Endothelial cell of umbilical vein (primary cell): ENCODE results near the gene TAF4B. TPM values are rescaled to one million over a fixed set of nuclear protein-coding genes. Genes with fewer than 3 reads are reported as not detected.

Experiments
- BruUV-seq: library from RNA; stranded (reverse); fragments of 400-500 nt; replicated peaks from 2 replicates; lab custom pipeline; 2021; lab: Mats Ljungman, UMichigan
- CTCF ChIA-PET: fragments of 300-600, 350-600 bp; sonication (Branson Sonifier 250); formaldehyde crosslinking; loops from one replicate; lab custom pipeline; 2021; ENCODE audit warnings: antibody characterized with exemption, inconsistent platforms; lab: Charles Lee
- POLR2A ChIA-PET: fragments of 300-600, 350-600 bp; sonication (Branson Sonifier 250); formaldehyde crosslinking; loops from one replicate; lab custom pipeline; 2021; ENCODE audit warnings: antibody characterized with exemption, inconsistent platforms; lab: Charles Lee
- DNase-seq: peaks from one replicate; pipeline ENCODE4 v3.0.0-alpha.2; 2011; ENCODE audit warnings: low read depth, low spot score
- FAIRE-seq: peaks from 2 replicates; lab custom pipeline; 2011; peaks lifted over from hg19 to GRCh38; lab: Jason Lieb, UNC
- H2AFZ ChIP-seq: 2 replicates; pipeline ENCODE4 v1.6.0; 2012; ENCODE audit warnings: low read depth, low read length, control low read depth, inconsistent platforms
- H3K27ac ChIP-seq: 2 replicates; pipeline ENCODE4 v1.5.1; 2011; ENCODE audit warnings: low read depth, mild to moderate bottlenecking, control low read depth, low read length, moderate library complexity; ENCODE audit not compliant: insufficient read depth
- H3K27me3 ChIP-seq, 2 experiments: 2 replicates each; pipeline versions ENCODE4 v1.6.0 to v1.6.1; 2011; ENCODE audit warnings: low read length in 2 of 2, mixed read lengths in 1 of 2; ENCODE audit not compliant: control insufficient read depth in 2 of 2, insufficient read depth in 2 of 2
- H3K36me3 ChIP-seq, 2 experiments: 2 replicates in 1 of 2; 3 replicates in 1 of 2; pipeline ENCODE4 v1.5.1; 2011; ENCODE audit warnings: low read length in 2 of 2, mild to moderate bottlenecking in 1 of 2, moderate library complexity in 1 of 2; ENCODE audit not compliant: control insufficient read depth in 2 of 2, insufficient read depth in 2 of 2; ENCODE audit errors: extremely low read depth in 1 of 2
- H3K4me1 ChIP-seq: 3 replicates; pipeline ENCODE4 v1.5.1; 2011; ENCODE audit warnings: mild to moderate bottlenecking, low read length; ENCODE audit not compliant: control insufficient read depth, insufficient read depth; ENCODE audit errors: extremely low read depth
- H3K4me2 ChIP-seq: 2 replicates; pipeline ENCODE4 v1.6.1; 2011; ENCODE audit warnings: low read length, control low read depth, mixed read lengths; ENCODE audit not compliant: insufficient read depth
- H3K4me3 ChIP-seq, 3 experiments: fragments of 200-600 bp in 1 of 3; sonication (generic), shearing (Covaris generic) in 1 of 3; replicated peaks in 1 of 3; 2 replicates each; pipeline ENCODE4 v1.5.1; 2011 to 2016; ENCODE audit warnings: control low read depth in 3 of 3, low read length in 3 of 3, mild to moderate bottlenecking in 2 of 3, inconsistent platforms in 1 of 3, low read depth in 1 of 3, moderate library complexity in 1 of 3; ENCODE audit not compliant: insufficient read depth in 1 of 3
- H3K79me2 ChIP-seq: 2 replicates; pipeline ENCODE4 v1.6.0; 2012; ENCODE audit warnings: low read length, inconsistent platforms; ENCODE audit not compliant: control insufficient read depth, insufficient read depth
- H3K9ac ChIP-seq: replicated peaks from 2 replicates; pipeline ENCODE3; 2011; ENCODE audit warnings: low read length, control low read depth; ENCODE audit not compliant: insufficient read depth; ENCODE audit errors: extremely low read depth
- H3K9me1 ChIP-seq: replicated peaks from 3 replicates; pipeline ENCODE4 v1.6.0; 2011; ENCODE audit warnings: mild to moderate bottlenecking, low read length; ENCODE audit not compliant: control insufficient read depth, insufficient read depth; ENCODE audit errors: extremely low read depth
- H3K9me3 ChIP-seq: replicated peaks from 2 replicates; pipeline ENCODE4 v1.5.1; 2012; ENCODE audit warnings: low read length, inconsistent platforms; ENCODE audit not compliant: control insufficient read depth, insufficient read depth
- H4K20me1 ChIP-seq: replicated peaks from 2 replicates; pipeline ENCODE3; 2011; ENCODE audit warnings: mild to moderate bottlenecking, low read length; ENCODE audit not compliant: control insufficient read depth, insufficient read depth; ENCODE audit errors: extremely low read depth
- CTCF ChIP-seq, 2 donors: IDR thresholded peaks; 1 replicate in 1 of 2; 2 replicates in 1 of 2; pipeline ENCODE4 v1.5.1; 2011; ENCODE audit warnings: low read length in 2 of 2, mild to moderate bottlenecking in 2 of 2, moderate library complexity in 2 of 2, control low read depth in 1 of 2, inconsistent platforms in 1 of 2, low read depth in 1 of 2; ENCODE audit not compliant: insufficient read depth in 1 of 2; ENCODE audit errors: extremely low read depth in 1 of 2
- EZH2 ChIP-seq: IDR thresholded peaks from 2 replicates; pipeline ENCODE4 v1.6.1; 2012; ENCODE audit warnings: borderline replicate concordance, low read depth, mild to moderate bottlenecking, moderate library complexity, low read length, inconsistent platforms; ENCODE audit not compliant: severe bottlenecking
- FOS ChIP-seq: IDR thresholded peaks from 2 replicates; pipeline ENCODE4 v1.6.1; 2011; ENCODE audit warnings: mild to moderate bottlenecking, low read length, moderate library complexity, borderline replicate concordance; ENCODE audit not compliant: insufficient read depth
- GATA2 ChIP-seq: IDR thresholded peaks from 2 replicates; pipeline ENCODE4 v1.7.0; 2011; ENCODE audit warnings: low read depth, mild to moderate bottlenecking, moderate library complexity, mixed read lengths, low read length; ENCODE audit not compliant: insufficient read length, insufficient read depth
- JUN ChIP-seq: IDR thresholded peaks from 2 replicates; pipeline ENCODE4 v1.6.1; 2011; ENCODE audit warnings: borderline replicate concordance, low read depth; ENCODE audit not compliant: insufficient read length, insufficient read depth
- MAX ChIP-seq: IDR thresholded peaks from 2 replicates; pipeline ENCODE4 v1.6.1; 2011; ENCODE audit not compliant: insufficient read depth, insufficient read length
- MYC ChIP-seq: IDR thresholded peaks from one replicate; pipeline ENCODE4 v1.6.1; 2011; ENCODE audit warnings: mild to moderate bottlenecking, low read depth, low read length
- POLR2A ChIP-seq: IDR thresholded peaks from 2 replicates; pipeline ENCODE4 v1.6.1; 2012; ENCODE audit warnings: low read depth, mild to moderate bottlenecking, control low read depth, low read length
- POLR2AphosphoS5 ChIP-seq: IDR thresholded peaks from 2 replicates; pipeline ENCODE4 v1.6.1; 2012; ENCODE audit warnings: low read depth, mild to moderate bottlenecking, control low read depth, low read length, moderate library complexity; ENCODE audit not compliant: insufficient read depth
- dilution Hi-C: fragments of 300-500 bp; cut with MboI; formaldehyde crosslinking; loops from one replicate; pipeline ENCODE4 v1.15.0; 2019; ENCODE audit warnings: low sequenced_read_pairs; ENCODE audit not compliant: extremely low pct_ligation_motif_present
- intact Hi-C: fragments of 100-400 bp; cut with micrococcal nuclease; formaldehyde crosslinking; loops from one replicate; pipeline ENCODE4 v1.10.0; 2022
- polyA plus RNA-seq, 4 experiments: library from polyadenylated mRNA; depleted of rRNA in 3 of 4; stranded (reverse) in 3 of 4; unstranded in 1 of 4; fragments of >200 nt; gene quantifications; 2 replicates each; pipeline versions ENCODE4 v1.2.1 to v1.2.3, GENCODE V29; 2011 to 2012; ENCODE audit warnings: missing spikeins in 1 of 4
- total RNA-seq: library from RNA; stranded (reverse); gene quantifications from 2 replicates; pipeline ENCODE4 v1.2.3, GENCODE V29; 2021

TAF4B gene
- total and polyA plus RNA-seq, 2 donors (not counting 3 experiments of a cell fraction or from before 2014, with no cell fraction given), result 0.47 to 2.0 TPM

- no peaks in the 10 kb centered on the region for H3K79me2 ChIP-seq
- TF ChIP-seq MYC (no peak), JUN (no peak), CTCF (IDR thresholded peaks at IDR 0.05; ENCODE audit: extremely low read depth in 1 of 2, insufficient read depth in 1 of 2, low read depth in 1 of 2, low read length in 2 of 2) (no peak), POLR2AphosphoS5 (no peak), EZH2 (no peak), MAX (no peak), GATA2 (no peak), POLR2A (no peak), FOS (no peak)
- POLR2A ChIA-PET, result no interaction called here
- DNase-seq, result no peak
- H3K4me2 ChIP-seq, result no peak overlapping the region
- intact Hi-C loops (no loop called here), dilution Hi-C loops (no loop called here)
- no peak for FAIRE-seq
- H3K27ac ChIP-seq, result no peak overlapping the region
- H3K4me3 ChIP-seq, result no peak overlapping the region
- H3K36me3 ChIP-seq, result no peaks in the 10 kb centered on the region
- H3K4me1 ChIP-seq, result peaks cover 3% of the 10 kb centered on the region
- no peaks in the 10 kb centered on the region for H3K9me3 ChIP-seq
- no TSS peak for BruUV-seq
- no peaks in the 10 kb centered on the region for H4K20me1 ChIP-seq
- H3K9ac ChIP-seq, result no peak overlapping the region
- H3K27me3 ChIP-seq, result no peaks in the 10 kb centered on the region
- CTCF ChIA-PET, result no interaction called here
- H3K9me1 ChIP-seq, result no peaks in the 10 kb centered on the region
- no peak overlapping the region for H2AFZ ChIP-seq
These were observed 86.0 kb downstream of the TAF4B start for GRCh38 chr18:26312199-26312598.
